Vagina (tissue), 2 donors: Measurements from ENCODE around the gene SLC37A2. TPM values are rescaled to one million over a fixed set of nuclear protein-coding genes. Genes with fewer than 3 reads are reported as not detected.

ENCODE experiments used
- DNase-seq, 2 donors: peaks; one replicate each; pipeline ENCODE4 v3.0.0-alpha.2; 2017; ENCODE audit errors: extremely low spot score in 2 of 2
- H3K27ac ChIP-seq: fragments of 200-600 bp; sonication (generic); one replicate; pipeline ENCODE4 v1.5.1; 2019
- H3K27me3 ChIP-seq: fragments of 200-600 bp; sonication (generic); one replicate; pipeline ENCODE4 v1.5.1; 2019
- H3K36me3 ChIP-seq, 2 donors: fragments of 200-600 bp; sonication (generic); one replicate each; pipeline ENCODE4 v1.5.1; 2017 to 2019
- H3K4me1 ChIP-seq: fragments of 200-600 bp; sonication (generic); one replicate; pipeline ENCODE4 v1.5.1; 2019
- H3K4me3 ChIP-seq, 2 donors: fragments of 200-600 bp; sonication (generic); 1 replicate in 1 of 2; 2 replicates in 1 of 2; pipeline ENCODE4 v1.5.1; 2016 to 2019
- H3K9me3 ChIP-seq: fragments of 200-600 bp; sonication (generic); one replicate; pipeline ENCODE4 v1.5.1; 2019
- POLR2A ChIP-seq, 2 donors: fragments of 450-650 bp; IDR thresholded peaks; one replicate each; pipeline ENCODE4 v1.6.1; 2017; ENCODE audit warnings: antibody characterized with exemption in 2 of 2, mild to moderate bottlenecking in 2 of 2, moderate library complexity in 2 of 2
- POLR2AphosphoS5 ChIP-seq, 2 donors: sonication (generic); formaldehyde crosslinking; IDR thresholded peaks; one replicate each; pipeline ENCODE4 v1.9.0; 2017; ENCODE audit warnings: antibody characterized with exemption in 2 of 2, mild to moderate bottlenecking in 2 of 2, low read depth in 1 of 2; ENCODE audit not compliant: insufficient read depth in 1 of 2
- intact Hi-C: fragments of 100-400 bp; cut with DNase I; formaldehyde crosslinking; loops from one replicate; pipeline ENCODE4 v1.15.1; 2023
- total RNA-seq: library from RNA; depleted of rRNA; stranded (reverse); fragments of >200 nt; gene quantifications from one replicate; pipeline ENCODE4 v1.2.3, GENCODE V29; 2016
- TF ChIP-seq, protein P1 (sequence below), 3 experiments: fragments of 450-650 bp in 2 of 3; fragments of 200-600 bp in 1 of 3; sonication (generic) in 1 of 3; IDR thresholded peaks; one replicate each; pipeline ENCODE4 v1.5.1; 2017 to 2019; ENCODE audit warnings: antibody characterized with exemption in 3 of 3, mild to moderate bottlenecking in 2 of 3, moderate library complexity in 2 of 3

SLC37A2 gene
- total RNA-seq, 1 donor from 2014 or later, result 22.6 TPM

DNA sequence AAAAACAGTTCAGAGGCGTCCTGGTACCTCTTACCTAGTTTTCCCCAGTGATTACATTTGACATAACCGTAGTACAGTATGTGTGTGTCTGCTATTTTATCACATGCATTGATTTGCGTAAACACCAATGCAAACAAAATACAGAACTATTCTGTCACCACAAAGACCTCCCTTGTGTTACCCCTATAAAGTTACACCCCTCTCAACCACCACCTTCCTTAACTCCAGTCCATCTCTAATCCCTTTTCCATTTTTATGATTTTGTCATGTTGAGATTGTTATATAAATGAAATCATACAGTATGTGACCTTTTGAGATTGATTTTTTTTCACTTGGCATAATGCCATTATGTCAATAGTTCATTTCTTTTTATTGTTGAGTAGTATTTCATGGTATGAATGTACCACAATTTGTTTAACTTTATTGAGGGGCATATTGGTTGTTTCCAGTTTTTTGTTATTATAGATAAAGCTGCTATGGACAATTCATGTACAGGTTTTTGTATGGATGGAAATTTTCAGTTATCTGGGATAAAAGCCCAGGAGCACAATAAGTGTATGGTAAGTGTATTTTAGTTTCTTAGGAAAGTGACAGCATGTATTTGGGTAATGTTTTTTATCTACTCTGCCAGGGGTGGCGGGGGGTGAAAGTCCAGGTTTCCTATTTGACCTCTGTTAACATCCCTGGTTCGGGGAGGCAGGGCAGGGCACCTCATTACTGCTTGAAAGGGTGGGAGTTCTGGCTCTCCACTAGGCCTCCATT lies 6.0 kb upstream of the SLC37A2 start:
- no peaks in the 10 kb centered on the region for H3K36me3 ChIP-seq
- H3K27ac ChIP-seq, result no peak overlapping the region
- no peaks in the 10 kb centered on the region for H3K9me3 ChIP-seq
- no peaks in the 10 kb centered on the region for H3K4me1 ChIP-seq
- TF ChIP-seq POLR2A (IDR thresholded peaks at IDR 0.05), result no peak
- TF ChIP-seq, protein P1, sequence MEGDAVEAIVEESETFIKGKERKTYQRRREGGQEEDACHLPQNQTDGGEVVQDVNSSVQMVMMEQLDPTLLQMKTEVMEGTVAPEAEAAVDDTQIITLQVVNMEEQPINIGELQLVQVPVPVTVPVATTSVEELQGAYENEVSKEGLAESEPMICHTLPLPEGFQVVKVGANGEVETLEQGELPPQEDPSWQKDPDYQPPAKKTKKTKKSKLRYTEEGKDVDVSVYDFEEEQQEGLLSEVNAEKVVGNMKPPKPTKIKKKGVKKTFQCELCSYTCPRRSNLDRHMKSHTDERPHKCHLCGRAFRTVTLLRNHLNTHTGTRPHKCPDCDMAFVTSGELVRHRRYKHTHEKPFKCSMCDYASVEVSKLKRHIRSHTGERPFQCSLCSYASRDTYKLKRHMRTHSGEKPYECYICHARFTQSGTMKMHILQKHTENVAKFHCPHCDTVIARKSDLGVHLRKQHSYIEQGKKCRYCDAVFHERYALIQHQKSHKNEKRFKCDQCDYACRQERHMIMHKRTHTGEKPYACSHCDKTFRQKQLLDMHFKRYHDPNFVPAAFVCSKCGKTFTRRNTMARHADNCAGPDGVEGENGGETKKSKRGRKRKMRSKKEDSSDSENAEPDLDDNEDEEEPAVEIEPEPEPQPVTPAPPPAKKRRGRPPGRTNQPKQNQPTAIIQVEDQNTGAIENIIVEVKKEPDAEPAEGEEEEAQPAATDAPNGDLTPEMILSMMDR (IDR thresholded peaks at IDR 0.05), result no peak
- TF ChIP-seq POLR2AphosphoS5 (IDR thresholded peaks at IDR 0.05; ENCODE audit: insufficient read depth in 1 of 2, low read depth in 1 of 2), result no peak
- intact Hi-C loops, result no loop called here
- no peaks in the 10 kb centered on the region for H3K27me3 ChIP-seq
- H3K4me3 ChIP-seq, result no peak overlapping the region
- no peak for DNase-seq

DNA sequence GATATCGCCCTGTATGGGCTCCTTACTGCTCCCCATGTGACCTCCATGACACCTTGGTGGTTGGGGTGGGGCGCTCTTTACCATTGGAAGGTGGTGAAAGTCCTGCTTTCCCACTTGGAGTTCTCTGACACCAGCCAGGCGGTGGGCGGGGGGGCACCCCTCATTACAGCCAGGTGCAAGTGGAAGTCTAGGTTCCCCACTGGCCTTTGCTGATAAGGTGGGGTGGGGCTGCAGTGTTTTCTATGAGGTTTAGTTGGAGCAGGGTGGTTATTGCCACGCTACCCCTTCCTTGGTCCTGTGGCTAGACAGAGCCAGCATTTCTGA lies 5.5 kb upstream of the SLC37A2 start:
- H3K27ac ChIP-seq, result no peak overlapping the region
- DNase-seq, result no peak
- no peaks in the 10 kb centered on the region for H3K4me1 ChIP-seq
- no peaks in the 10 kb centered on the region for H3K27me3 ChIP-seq
- H3K36me3 ChIP-seq, result no peaks in the 10 kb centered on the region
- TF ChIP-seq POLR2A (IDR thresholded peaks at IDR 0.05) (no peak), POLR2AphosphoS5 (IDR thresholded peaks at IDR 0.05; ENCODE audit: insufficient read depth in 1 of 2, low read depth in 1 of 2) (no peak)
- TF ChIP-seq, protein P1 (IDR thresholded peaks at IDR 0.05), result no peak
- H3K4me3 ChIP-seq, result no peak overlapping the region
- intact Hi-C loops, result no loop called here
- H3K9me3 ChIP-seq, result no peaks in the 10 kb centered on the region

DNA sequence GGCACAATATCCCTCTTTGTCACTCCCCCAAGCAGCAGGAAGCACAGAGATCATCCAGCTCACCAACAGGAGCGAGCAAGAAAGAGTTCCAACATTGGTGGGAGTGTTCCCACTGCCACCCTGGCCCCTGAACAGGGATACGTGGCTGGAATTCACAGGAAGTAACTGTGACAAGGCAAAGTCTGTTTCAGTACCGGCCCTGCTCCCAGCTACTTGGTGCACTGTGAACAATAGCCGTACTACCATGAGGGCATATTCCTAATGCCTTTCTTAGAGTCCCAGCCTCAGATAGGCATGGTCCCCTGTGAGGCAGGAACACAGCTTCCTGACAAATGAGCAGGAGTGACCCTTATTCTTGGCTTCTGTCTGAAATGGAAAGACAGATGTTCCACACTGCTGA lies 1.8 kb upstream of the SLC37A2 start:
- Histone ChIP-seq H3K4me1 (peaks cover 10% of the 10 kb centered on the region), H3K27ac (no peak overlapping the region), H3K36me3 (no peaks in the 10 kb centered on the region), H3K9me3 (no peaks in the 10 kb centered on the region), H3K4me3 (no peak overlapping the region), H3K27me3 (no peaks in the 10 kb centered on the region)
- no peak for DNase-seq
- TF ChIP-seq, protein P1 (IDR thresholded peaks at IDR 0.05), result no peak
- TF ChIP-seq POLR2A (IDR thresholded peaks at IDR 0.05) (no peak), POLR2AphosphoS5 (IDR thresholded peaks at IDR 0.05; ENCODE audit: insufficient read depth in 1 of 2, low read depth in 1 of 2) (no peak)
- intact Hi-C loops, result no loop called here

DNA sequence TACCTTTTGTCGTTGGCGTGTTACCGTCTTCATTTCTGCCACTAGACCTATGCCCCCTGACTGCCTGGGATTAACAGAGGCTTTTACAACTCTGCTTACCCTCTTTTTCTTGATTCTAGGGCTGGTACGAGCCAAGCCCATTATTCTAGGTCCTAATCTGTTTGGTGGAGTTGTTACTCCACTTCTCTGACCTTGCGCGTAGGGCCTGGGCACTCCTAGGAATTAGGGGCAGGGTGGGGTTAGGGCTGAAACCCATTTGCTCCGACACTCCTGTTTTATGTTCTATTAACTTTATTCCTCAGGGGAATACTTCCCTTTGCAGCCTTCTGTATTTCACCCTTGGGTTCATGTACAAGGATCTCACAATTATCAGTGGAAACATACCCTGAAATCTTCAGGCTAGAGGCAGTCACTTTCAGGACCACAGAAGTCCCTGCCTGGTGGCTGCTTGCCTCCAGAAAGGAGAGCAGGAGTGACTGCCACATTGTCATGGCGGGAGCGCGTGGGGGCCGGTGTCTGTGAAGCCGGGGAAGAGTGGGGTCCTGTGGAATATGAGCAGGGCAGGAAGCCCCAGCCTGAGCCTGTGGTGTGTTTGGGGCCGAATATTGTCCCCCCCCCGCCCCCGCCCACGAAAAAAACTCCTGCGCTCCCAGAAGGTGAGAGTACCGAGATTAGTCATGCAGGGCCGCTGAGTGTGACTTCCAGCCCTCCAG lies 731 bp upstream of the SLC37A2 start:
- Histone ChIP-seq H3K4me1 (peaks cover 10% of the 10 kb centered on the region), H3K27me3 (no peaks in the 10 kb centered on the region), H3K27ac (peak overlapping the region; percentile 61), H3K36me3 (no peaks in the 10 kb centered on the region), H3K4me3 (peak overlapping the region; percentile 44 to 62), H3K9me3 (no peaks in the 10 kb centered on the region)
- TF ChIP-seq POLR2A (IDR thresholded peaks at IDR 0.05) (no peak), POLR2AphosphoS5 (IDR thresholded peaks at IDR 0.05; ENCODE audit: insufficient read depth in 1 of 2, low read depth in 1 of 2) (no peak)
- TF ChIP-seq, protein P1 (IDR thresholded peaks at IDR 0.05), result no peak
- no peak for DNase-seq
- intact Hi-C loops, result no loop called here
